Measurements from ENCODE around the gene FLT3.

The FLT3 gene

GRCh38 chr13:27988520-27988919 is 111.9 kb downstream of the FLT3 start, which contains the start of gene URAD:
Gene URAD, minus strand, starts transcription at chr13:27988693. Its CDS starts 56 bp downstream, at chr13:27988637.
- no peak within 1 kb of the TSS for H3K4me3 ChIP-seq (replicated peaks; ENCODE audit: insufficient read depth, low read length)
- TF ChIP-seq POLR2AphosphoS5 (IDR thresholded peaks at IDR 0.05; ENCODE audit: low read depth) (no peak), SPI1 (IDR thresholded peaks at IDR 0.05; ENCODE audit: borderline replicate concordance, low read depth) (no peak)
- no peak within 1 kb of the TSS for H3K27ac ChIP-seq (replicated peaks)
- H3K27me3 ChIP-seq (ENCODE audit: insufficient read depth, poor library complexity, severe bottlenecking): no peaks in the 10 kb centered on the region
- DNase-seq (ENCODE audit: low read depth in 1 of 2, low spot score in 1 of 2): no peak

- no peak overlapping the region for H3K27ac ChIP-seq (replicated peaks)
- no peak for TF ChIP-seq GABPA (IDR thresholded peaks at IDR 0.05; ENCODE audit: low read depth)
- TF ChIP-seq POLR2AphosphoS5 (IDR thresholded peaks at IDR 0.05; ENCODE audit: low read depth): no peak
- no peak for TF ChIP-seq CTCF (IDR thresholded peaks at IDR 0.05; ENCODE audit: insufficient read depth, low read length)
- no peak for TF ChIP-seq REST (IDR thresholded peaks at IDR 0.05; ENCODE audit: insufficient replicate concordance, low read depth)
- TF ChIP-seq SPI1 (IDR thresholded peaks at IDR 0.05; ENCODE audit: borderline replicate concordance, low read depth): no peak
- DNase-seq (ENCODE audit: low read depth in 1 of 2, low spot score in 1 of 2): no peak
- peaks cover 7% of the 10 kb centered on the region for H3K27me3 ChIP-seq (ENCODE audit: insufficient read depth, poor library complexity, severe bottlenecking)
- no peak overlapping the region for H3K4me3 ChIP-seq (replicated peaks; ENCODE audit: insufficient read depth, low read length)
These were observed 114.8 kb downstream of the FLT3 start for GRCh38 chr13:27985600-27985999.

- H3K4me3 ChIP-seq (replicated peaks; ENCODE audit: insufficient read depth, low read length): no peak overlapping the region
- TF ChIP-seq SPI1 (IDR thresholded peaks at IDR 0.05; ENCODE audit: borderline replicate concordance, low read depth): no peak
- no peak for TF ChIP-seq POLR2AphosphoS5 (IDR thresholded peaks at IDR 0.05; ENCODE audit: low read depth)
- TF ChIP-seq REST (IDR thresholded peaks at IDR 0.05; ENCODE audit: insufficient replicate concordance, low read depth): no peak
- TF ChIP-seq GABPA (IDR thresholded peaks at IDR 0.05; ENCODE audit: low read depth): no peak
- TF ChIP-seq CTCF (IDR thresholded peaks at IDR 0.05; ENCODE audit: insufficient read depth, low read length): no peak
- peaks cover 35% of the 10 kb centered on the region for H3K27me3 ChIP-seq (ENCODE audit: insufficient read depth, poor library complexity, severe bottlenecking)
- H3K27ac ChIP-seq (replicated peaks): no peak overlapping the region
- DNase-seq (ENCODE audit: low read depth in 1 of 2, low spot score in 1 of 2): no peak
These were observed 118.0 kb downstream of the FLT3 start for GRCh38 chr13:27982361-27982760.

- no peak for TF ChIP-seq REST (IDR thresholded peaks at IDR 0.05; ENCODE audit: insufficient replicate concordance, low read depth)
- Histone ChIP-seq H3K27ac (replicated peaks) (no peak overlapping the region), H3K27me3 (ENCODE audit: insufficient read depth, poor library complexity, severe bottlenecking) (peaks cover 45% of the 10 kb centered on the region), H3K4me3 (replicated peaks; ENCODE audit: insufficient read depth, low read length) (no peak overlapping the region)
- DNase-seq (ENCODE audit: low read depth in 1 of 2, low spot score in 1 of 2): no peak
These were observed 119.2 kb downstream of the FLT3 start for GRCh38 chr13:27981006-27981708.

Measured in HL-60 (cell line).